AG20443 (cell line): ENCODE measurements around the gene CACNA1D.

Experiments
- DNase-seq: peaks from one replicate; pipeline ENCODE4 v3.0.0; 2012; ENCODE audit warnings: low spot score, mixed read lengths

Gene CACNA1D

GRCh38 chr3:53579636-53580035 is 85.2 kb downstream of the CACNA1D start:
- DNase-seq = no peak

- peak; percentile 21 for DNase-seq
These were observed 87.3 kb downstream of the CACNA1D start for GRCh38 chr3:53581671-53582070.

- DNase-seq = no peak
These were observed 88.8 kb downstream of the CACNA1D start for GRCh38 chr3:53583161-53583690.

GRCh38 chr3:53585049-53585448 is 90.6 kb downstream of the CACNA1D start:
- no peak for DNase-seq

- no peak for DNase-seq
These were observed 91.2 kb downstream of the CACNA1D start for GRCh38 chr3:53585627-53586026.

- DNase-seq = no peak
These were observed 93.7 kb downstream of the CACNA1D start for GRCh38 chr3:53588122-53588521.

- DNase-seq = no peak
These were observed 94.8 kb downstream of the CACNA1D start for GRCh38 chr3:53589201-53589600.

- DNase-seq = no peak
These were observed 95.4 kb downstream of the CACNA1D start for GRCh38 chr3:53589806-53590205.

GRCh38 chr3:53590606-53591005 is 96.2 kb downstream of the CACNA1D start:
- no peak for DNase-seq

GRCh38 chr3:53591646-53592045 is 97.2 kb downstream of the CACNA1D start:
- DNase-seq = no peak

GRCh38 chr3:53592862-53593261 is 98.5 kb downstream of the CACNA1D start:
- DNase-seq = no peak

GRCh38 chr3:53593611-53594010 is 99.2 kb downstream of the CACNA1D start:
- no peak for DNase-seq

GRCh38 chr3:53594276-53594675 is 99.9 kb downstream of the CACNA1D start:
- no peak for DNase-seq

- no peak for DNase-seq
These were observed 101.2 kb downstream of the CACNA1D start for GRCh38 chr3:53595660-53596059.

GRCh38 chr3:53597136-53597915 is 102.9 kb downstream of the CACNA1D start:
- DNase-seq = no peak

GRCh38 chr3:53599771-53600170 is 105.4 kb downstream of the CACNA1D start:
- DNase-seq = no peak

- no peak for DNase-seq
These were observed 108.5 kb downstream of the CACNA1D start for GRCh38 chr3:53602866-53603265.

- no peak for DNase-seq
These were observed 109.8 kb downstream of the CACNA1D start for GRCh38 chr3:53604232-53604631.

- no peak for DNase-seq
These were observed 112.4 kb downstream of the CACNA1D start for GRCh38 chr3:53606793-53607192.

GRCh38 chr3:53612508-53612907 is 118.1 kb downstream of the CACNA1D start:
- DNase-seq = no peak

GRCh38 chr3:53613125-53613524 is 118.7 kb downstream of the CACNA1D start:
- DNase-seq = no peak

- no peak for DNase-seq
These were observed 119.9 kb downstream of the CACNA1D start for GRCh38 chr3:53614307-53614706.

- no peak for DNase-seq
These were observed 121.9 kb downstream of the CACNA1D start for GRCh38 chr3:53616321-53616720.
